ENCODE measurements around the gene OBI1.

- TF ChIP-seq FOXP2 (optimal IDR thresholded peaks at IDR 0.05; ENCODE audit: control extremely low read depth, extremely low read length, insufficient read depth) (no peak), POLR2AphosphoS5 (IDR thresholded peaks at IDR 0.05; ENCODE audit: borderline replicate concordance, low read depth, low read length) (no peak)
These were observed 21.2 kb upstream of the OBI1 start for GRCh38 chr13:78680115-78680561.

Data from SK-N-MC (cell line).